GM19438 (cell line): ENCODE results near the gene THUMPD3.

Source experiments
- ATAC-seq: cut with Tn5 transposase; IDR thresholded peaks from one replicate; pipeline ENCODE4 v1.9.1; 2021; ENCODE audit warnings: low read depth; ENCODE audit not compliant: unreplicated experiment

Gene THUMPD3

DNA sequence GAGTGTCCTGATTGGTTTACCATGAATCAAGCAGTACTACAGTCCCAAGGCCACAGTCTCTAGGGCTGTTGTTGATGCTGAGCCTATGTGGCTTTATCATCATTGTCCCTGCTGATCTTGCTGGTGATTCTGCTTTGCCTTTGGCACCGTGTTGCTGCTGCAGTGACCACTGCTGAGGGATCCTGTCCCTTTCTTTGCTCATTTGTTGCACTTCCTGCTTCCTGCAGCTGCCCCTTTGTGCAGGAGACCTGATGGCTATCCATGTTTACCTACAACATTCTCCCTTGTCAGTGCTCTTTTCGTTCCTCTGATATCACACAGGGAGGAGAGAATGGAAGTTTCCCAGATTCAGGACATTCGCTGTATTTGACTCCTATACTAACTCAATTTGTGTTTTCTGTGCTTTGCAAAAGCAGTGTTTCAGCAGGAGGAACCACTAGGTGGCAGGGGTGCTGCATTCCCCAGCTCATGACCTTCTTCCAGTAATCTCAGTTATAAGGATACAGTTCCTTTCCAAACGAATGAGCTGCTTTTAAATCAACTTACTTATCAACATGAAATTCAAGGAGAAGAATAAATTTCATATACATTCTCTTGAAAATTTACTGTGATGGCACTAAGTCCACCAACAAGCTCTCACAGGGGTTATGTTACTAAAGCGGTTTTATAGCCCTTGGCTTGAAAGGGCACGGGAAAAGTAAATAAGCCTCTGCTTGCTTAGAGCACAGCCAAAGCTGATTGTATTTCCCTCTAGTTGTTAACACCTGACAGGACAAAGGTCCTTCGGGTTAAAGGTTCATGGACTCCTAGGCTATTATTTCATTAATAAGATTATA lies 9.7 kb upstream of the THUMPD3 start:
- ATAC-seq: peak; percentile 63

- ATAC-seq: no peak
These were observed 1.0 kb upstream of the THUMPD3 start for GRCh38 chr3:9361691-9362388.

DNA sequence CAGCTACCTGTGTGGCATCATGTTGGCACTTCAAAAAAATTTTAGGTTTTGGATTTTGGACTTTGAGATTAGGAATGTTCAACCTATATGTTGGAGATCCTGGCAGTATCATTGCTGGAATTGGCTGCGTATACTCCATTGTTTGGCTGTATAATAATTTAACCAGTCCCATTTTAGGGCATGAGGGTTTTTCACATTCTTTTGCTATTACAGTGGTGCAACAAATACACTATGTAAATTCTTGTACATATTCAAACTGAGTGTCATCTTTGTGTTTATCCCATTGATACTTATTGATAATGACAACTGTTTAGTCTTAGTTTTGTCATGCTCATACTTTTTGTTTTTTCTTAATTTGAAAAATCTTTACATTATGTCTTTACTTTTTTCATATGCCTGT lies 6.7 kb downstream of the THUMPD3 start:
- ATAC-seq: no peak

GRCh38 chr3:9373465-9373864 lies 10.6 kb downstream of the THUMPD3 start:
- no peak for ATAC-seq

DNA sequence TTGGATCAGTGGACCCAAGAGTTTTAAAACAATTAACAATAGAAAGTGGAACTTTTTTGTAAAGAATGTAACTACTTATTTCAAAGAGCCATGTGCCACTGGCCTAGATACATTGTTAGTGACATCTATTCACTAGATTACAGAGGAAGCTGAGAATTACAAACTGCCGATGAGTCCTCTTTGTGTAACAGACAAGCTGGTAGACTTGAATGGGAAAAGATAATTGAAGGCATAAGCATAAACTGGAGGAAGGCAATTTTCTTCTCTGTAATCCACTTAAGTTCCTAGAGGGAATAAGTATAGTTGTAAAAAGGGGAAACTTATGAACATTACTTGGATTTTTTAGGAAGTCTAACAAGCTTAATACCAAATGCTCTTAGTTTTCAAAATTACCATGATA lies 15.1 kb downstream of the THUMPD3 start:
- ATAC-seq: no peak

DNA sequence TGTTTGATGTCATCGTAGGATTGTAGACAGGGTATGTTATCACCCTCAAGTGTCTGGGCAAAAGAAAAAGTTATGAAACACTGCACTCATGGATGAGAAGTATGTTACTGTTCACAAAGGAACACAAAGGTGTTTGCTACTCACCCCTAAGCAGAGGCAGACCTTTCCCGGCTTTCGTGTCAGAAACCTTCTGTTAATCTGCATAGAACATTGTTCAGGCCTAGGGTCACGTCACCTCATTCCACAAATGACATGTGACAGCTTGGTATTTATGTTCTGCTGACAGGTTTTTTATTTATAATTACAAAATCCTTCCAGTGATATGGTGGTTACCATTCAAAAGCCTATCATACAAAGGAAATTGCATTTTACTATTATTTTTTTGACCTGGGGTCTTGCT lies 16.5 kb downstream of the THUMPD3 start:
- no peak for ATAC-seq

- no peak for ATAC-seq
These were observed 17.2 kb downstream of the THUMPD3 start for GRCh38 chr3:9380014-9380413.

DNA sequence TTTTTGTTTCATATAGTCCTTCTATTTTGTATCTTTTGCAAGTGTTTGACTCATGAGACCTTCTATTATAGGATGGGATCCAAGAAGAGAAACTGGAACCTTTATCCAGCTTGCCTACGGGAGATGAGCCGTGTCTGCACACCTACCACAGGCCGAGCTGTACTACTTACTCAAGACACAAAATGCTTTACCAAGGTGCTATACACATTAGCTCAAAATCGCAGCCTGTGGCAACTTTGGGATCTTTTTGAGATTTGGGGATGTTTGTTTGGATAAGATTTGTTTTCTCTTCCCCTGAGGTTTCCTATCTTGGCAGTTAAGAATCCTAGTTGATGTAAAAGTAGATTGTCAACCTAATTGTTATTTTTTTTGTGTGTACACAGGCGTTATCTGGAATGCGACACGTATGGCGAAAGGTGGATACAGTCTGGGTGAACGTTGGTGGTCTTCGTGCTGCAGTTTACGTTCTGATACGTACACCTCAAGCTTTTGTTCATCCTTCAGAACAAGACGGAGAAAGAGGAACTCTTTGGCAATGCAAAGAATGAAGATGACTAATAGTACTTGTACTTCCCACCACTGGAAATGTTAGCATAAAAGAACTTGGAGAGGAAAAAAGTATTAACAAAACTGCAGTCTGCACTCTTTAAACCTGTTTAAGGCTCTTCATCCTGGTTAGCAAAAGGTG lies 21.4 kb downstream of the THUMPD3 start:
- no peak for ATAC-seq

DNA sequence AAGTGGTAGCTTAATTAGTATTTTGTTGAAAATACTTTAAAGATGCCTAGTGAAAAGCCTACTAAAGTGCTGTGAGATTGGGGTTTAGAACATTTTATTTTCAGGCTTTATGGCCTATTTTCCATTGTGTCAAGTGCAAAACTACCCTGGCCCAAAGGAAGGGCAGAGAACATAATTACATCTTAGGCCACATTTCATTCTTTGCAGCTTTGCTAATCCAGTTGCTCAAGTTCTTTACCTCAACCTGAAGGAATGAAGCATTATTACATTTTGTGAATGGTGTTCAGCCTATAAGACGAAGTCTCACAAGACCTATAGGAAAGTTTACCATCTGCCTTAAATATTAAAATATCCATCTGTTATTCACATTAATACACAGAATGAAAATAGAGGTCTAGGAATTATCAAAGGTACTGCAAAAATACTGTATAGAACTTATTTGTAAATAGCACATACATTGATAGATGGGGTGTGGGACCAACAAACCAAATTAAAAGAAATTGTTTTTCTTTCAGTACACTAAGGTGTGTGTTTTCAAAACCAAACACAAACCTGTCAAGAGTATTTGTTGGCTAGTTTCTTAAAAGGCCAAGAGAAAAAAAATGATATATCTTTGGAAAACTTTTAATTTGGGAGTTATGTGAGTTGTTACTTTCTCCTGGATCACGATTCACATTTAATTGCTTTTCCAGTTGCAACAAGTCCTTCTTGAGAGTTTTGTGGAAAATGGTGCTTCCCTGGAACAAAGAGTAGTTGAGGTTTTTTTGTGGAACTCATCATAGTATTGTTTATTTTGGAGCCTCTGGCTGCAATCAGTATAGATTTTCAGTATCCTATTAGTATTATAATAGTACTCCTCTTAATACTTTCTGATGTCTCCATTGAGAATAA lies 22.6 kb downstream of the THUMPD3 start:
- no peak for ATAC-seq

- ATAC-seq: no peak
These were observed 23.2 kb downstream of the THUMPD3 start for GRCh38 chr3:9386078-9386459.

DNA sequence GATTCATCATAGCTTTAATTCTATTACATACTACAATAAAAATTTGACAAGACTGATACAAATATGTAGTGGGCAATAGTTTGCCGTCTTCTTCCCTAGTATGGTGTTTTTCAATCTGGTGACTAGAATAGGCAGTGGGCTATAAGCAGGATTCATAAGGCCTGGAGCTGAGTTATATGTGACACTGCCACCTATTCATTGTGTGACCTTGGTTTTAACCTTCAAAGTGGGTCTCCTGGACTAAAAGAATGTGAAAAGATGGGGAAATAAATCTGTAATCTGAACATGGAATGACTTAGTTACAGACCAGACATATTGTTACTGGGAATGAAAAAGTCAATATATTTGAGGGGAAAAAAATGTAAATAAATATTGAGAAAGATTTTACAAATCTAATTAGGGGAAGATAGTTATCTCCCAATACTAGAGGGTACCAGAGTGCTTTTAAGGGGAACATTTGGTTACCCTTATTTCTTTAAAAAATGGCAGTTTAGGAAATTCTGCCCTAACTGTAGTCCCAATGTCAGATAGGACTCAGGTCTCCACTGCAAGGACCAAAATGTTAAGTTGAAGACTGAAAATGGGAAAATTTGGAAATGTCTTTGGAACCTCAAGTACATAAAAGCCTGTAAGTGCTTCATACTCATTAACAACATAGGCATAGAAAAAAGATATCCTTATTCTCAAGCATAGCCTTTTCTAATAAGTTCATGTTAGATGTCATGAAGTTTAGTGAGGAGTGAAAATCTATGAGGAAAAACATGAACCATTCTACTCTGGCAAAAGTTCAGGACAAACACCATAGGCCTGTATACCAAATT lies 23.9 kb downstream of the THUMPD3 start:
- no peak for ATAC-seq

- no peak for ATAC-seq
These were observed 24.4 kb downstream of the THUMPD3 start for GRCh38 chr3:9387322-9387655.

DNA sequence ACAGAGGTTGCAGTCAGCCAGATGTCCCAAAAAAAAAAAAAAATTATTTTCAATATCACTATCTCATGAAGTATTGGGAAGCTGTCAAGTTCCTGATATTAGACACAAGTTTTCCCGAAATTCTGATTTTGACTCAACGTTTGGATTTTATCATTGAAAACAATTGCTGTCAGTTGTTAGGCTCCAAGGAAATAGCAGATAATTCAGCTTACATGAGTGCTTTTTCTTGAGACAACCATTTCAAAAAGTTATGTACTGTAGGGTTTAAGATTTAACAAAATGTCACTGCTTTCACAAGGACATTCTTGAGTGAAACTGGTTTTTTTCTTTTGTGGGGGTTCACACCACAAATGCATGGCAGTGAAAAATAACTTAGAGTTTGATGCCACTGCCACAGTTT lies 25.3 kb downstream of the THUMPD3 start:
- no peak for ATAC-seq

DNA sequence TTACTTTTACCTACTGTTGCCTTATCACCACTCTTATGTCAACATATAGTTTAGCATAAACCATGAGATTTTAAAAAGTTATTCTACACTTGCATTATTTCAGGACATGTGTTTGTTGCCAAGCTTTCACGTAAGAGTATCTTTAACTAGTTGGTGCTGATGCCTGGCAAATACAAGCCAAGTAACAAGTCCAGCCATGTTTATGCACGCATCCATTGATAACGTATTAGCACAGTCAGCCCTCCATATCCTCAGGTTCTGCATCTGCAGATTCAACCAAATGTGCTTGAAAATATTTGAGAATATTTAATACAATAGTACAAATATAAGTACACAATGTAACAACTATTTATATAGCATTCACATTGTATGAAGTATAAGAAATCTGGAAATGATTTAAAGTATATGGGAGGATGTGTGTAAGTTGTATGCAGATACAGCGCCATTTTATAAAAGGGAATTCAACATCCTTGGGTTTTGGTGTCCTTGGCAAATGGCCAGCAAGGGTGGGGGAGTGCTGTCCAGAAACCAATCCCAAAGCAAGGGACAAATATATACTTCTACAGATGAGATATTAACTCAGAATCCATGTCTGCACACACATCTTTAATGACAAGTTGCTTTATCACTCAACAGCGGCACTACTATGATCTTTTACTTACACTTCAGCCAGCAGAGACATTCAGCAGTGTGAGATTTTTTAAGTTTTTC lies 25.9 kb downstream of the THUMPD3 start:
- no peak for ATAC-seq

- ATAC-seq: no peak
These were observed 27.5 kb downstream of the THUMPD3 start for GRCh38 chr3:9390265-9390888.

GRCh38 chr3:9392041-9392440 lies 29.2 kb downstream of the THUMPD3 start:
- ATAC-seq: no peak

- no peak for ATAC-seq
These were observed 32.9 kb downstream of the THUMPD3 start for GRCh38 chr3:9395570-9396300.

GRCh38 chr3:9396301-9396631 lies 33.4 kb downstream of the THUMPD3 start:
- ATAC-seq: peak; percentile 37
